ENCODE data around the gene AMOTL2.

The AMOTL2 gene

GRCh38 chr3:134366928-134367811 lies 7.1 kb downstream of the AMOTL2 start:
- DNase-seq (ENCODE audit: low spot score) (no peak), FAIRE-seq (no peak)

- DNase-seq (ENCODE audit: low spot score) (no peak), FAIRE-seq (no peak)
These were observed 7.9 kb downstream of the AMOTL2 start for GRCh38 chr3:134366221-134366927.

DNA sequence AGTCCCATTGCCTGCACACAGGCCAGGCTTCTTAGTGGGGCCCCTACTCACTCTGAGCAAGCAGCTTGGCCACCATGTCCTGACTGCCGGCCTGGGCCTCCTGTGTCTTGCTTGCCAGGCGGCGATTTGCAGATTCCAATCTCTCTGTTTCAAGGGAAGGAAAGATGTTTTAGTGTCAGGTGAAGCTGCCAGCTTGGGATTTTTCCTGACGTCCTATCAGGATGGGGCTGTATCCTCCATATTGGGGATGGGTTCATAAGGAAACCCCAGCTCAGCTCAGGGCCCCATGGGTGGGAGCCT lies 8.5 kb downstream of the AMOTL2 start:
- FAIRE-seq (no peak), DNase-seq (ENCODE audit: low spot score) (no peak)

- DNase-seq (ENCODE audit: low spot score) (no peak), FAIRE-seq (no peak)
These were observed 9.1 kb downstream of the AMOTL2 start for GRCh38 chr3:134364936-134365765.

DNA sequence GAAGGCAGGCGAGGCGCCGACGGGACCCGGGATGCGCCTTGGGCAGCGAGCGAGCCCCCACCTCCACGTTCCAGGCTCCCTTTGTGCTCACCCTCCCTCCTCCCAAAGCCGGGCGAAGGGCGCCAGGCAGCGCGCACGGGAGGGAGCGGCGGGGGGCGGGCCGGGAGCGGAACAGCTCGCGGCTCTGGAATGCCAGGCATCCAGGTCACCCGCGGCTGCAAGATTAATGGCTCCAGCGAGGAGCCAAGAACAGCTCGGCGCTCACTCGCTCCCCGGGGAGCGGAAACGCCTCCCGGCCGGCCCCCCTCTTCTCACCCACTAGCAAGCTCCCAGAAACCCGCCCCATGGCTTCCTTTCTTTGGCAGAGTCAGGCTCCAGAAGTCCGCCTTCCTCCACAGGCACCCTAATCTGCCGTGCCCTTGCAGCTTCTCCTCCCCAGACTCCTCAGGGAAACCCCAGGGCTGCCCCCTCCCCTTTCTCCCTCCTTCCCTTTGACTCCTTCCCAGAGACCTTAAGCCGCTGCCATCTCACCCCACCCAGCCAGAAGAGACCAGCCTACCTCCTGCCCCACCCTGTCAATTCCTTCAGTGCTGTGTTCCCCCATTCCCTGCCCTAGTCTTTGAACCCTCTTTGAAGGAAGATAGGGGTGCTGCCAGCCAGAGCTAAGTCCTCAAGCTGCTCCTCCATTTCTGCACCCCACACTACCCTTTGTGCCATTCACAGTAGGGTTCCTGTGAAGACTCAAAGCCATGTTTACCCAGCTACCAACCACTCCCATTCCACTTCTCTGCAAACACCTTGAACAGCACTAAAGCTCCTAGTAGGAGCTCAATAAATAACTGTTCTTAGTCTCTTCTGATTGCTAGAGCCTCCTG lies 9.9 kb downstream of the AMOTL2 start:
- FAIRE-seq = no peak

DNA sequence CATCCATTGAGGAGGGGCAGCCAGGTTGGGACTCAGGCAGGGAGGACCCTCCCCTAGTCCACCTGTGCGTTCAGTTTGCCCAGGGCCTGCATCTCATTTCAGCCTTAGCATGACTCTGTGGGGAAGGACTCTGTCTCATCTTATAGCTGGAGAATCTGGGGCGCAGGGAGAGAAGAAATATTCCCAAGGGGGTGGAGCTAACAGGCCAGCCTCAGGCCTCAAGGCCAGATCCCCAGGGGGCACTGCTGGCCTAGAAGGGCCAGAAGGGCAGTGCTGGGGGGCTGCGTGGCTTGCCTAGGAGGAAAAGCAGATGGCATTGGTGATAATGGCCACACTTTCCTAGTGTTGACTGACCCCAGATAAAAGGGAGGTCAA lies 10.9 kb downstream of the AMOTL2 start:
- DNase-seq (ENCODE audit: low spot score) = no peak
- FAIRE-seq = no peak

More for the DNA sequence above, 9.9 kb downstream of the AMOTL2 start:
- peak; percentile 93 for DNase-seq (ENCODE audit: low spot score)

DNA sequence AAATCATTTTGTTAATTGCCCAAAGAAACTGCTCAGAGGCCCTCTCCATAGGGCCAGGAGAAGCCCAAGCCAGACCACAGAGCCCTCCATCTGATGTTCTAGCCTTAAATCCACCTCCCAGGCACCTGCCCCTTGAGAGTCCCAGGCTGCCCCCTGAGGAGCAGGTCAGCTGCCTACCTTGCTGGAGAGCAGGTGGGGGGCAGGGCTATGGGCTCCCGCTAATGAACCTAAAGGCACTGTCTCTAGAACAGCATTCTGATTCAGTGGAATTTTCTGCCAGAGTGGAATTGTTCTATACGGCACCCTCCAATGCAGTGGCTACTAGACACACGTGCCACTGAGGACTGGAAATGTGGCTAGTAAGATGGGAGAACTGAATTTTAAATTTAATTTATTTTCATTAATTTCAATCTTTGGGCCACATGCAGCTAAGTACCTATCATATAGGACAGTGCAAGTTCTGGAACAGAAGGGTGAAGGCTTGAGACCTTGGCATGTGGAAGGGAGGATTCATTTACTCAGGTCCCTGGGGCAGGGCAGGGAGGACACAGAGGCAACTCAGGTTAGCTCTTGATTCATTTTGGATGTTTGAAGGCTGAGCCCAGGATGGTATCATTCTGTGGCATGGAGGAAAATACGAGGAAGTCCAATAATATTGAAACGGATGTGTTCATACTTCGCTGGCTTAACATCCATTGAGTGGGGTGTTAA lies 11.4 kb downstream of the AMOTL2 start:
- no peak for DNase-seq (ENCODE audit: low spot score)
- no peak for FAIRE-seq

- FAIRE-seq (no peak), DNase-seq (ENCODE audit: low spot score) (no peak)
These were observed 12.0 kb downstream of the AMOTL2 start for GRCh38 chr3:134362221-134362620.

DNA sequence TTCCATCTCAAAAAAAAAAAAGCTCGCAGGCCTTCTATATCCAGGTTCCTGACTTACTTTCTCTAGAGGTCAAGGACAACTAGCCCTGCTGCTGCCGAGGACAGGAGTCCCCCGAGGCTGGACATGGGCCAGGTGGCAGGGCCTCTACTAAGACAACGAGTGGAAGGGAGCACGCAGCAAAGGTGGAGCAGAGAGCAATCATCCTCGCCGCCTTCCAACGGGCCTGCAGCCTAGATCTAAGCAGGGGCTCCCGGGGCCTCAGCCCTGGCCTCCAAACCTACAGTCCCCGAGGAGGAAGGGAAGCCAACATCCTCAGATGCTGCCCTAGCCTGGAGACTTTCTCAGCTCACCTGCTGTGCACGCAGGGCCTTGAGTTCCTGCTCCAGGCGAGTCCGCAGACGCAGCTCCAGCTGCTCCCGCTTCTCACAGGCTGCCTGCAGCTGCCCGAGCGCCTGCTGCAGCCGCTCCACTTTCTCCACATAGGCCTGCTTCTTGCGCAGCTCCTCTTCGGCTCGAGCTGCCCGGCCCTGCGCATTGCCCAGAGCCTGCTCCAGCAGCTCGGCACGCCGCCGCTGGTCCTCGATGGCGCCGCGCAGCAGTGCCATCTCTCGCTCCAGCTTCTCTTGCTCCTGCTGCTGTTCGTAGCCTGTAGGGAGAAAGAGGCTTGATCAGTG lies 12.9 kb downstream of the AMOTL2 start:
- FAIRE-seq = no peak
- DNase-seq (ENCODE audit: low spot score) = no peak

- DNase-seq (ENCODE audit: low spot score) (no peak), FAIRE-seq (no peak)
These were observed 14.2 kb downstream of the AMOTL2 start for GRCh38 chr3:134360046-134360445.

DNA sequence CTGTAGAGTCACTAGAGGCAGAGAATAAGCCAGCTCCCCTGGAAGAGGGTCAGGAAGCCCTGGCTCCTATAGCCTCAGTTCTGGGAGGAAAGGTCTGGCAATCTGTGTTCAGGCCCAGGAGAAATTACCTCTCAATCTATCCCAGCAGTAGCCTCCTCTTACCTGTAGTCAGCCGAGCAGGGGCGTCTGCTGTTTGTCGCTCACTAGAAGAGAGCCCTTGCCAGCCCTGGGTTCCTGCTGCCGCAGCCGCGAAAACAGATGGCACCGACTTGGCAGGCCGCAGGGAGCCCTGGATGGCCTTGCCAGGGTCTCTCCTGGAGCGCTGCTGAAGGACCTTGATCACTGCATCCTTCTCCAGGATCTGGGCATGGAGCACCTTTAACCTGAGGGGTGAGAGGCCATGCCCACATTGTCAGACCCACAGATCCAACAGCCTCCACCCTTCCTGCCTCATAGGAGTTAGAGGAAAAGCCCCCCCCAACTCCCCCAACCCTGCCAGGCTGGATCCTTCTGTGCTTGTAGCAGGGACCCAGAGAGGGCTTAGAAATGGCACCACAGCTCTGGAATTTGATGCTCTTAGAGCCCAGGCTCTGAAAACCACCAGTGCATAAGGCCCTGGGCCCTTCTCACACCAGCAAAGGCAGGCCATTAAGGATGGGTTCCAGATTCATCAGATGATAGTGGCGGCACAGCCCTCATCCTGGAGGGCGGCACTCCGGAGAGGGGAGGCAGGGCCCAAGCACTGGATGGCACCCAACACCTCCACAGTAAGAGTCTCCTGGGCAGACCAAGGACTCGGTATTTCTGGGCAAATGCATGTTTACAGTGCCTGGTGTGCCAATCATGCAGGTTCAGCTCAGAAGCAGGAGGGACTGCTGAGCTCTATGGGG lies 14.9 kb downstream of the AMOTL2 start:
- no peak for DNase-seq (ENCODE audit: low spot score)

GRCh38 chr3:134357914-134358811 lies 16.1 kb downstream of the AMOTL2 start:
- FAIRE-seq = peak; percentile 55
- DNase-seq (ENCODE audit: low spot score) = peak; percentile 83

More for the DNA sequence above, 14.9 kb downstream of the AMOTL2 start:
- no peak for FAIRE-seq

- FAIRE-seq = no peak
- DNase-seq (ENCODE audit: low spot score) = no peak
These were observed 16.9 kb downstream of the AMOTL2 start for GRCh38 chr3:134357261-134357913.

- FAIRE-seq (no peak), DNase-seq (ENCODE audit: low spot score) (no peak)
These were observed 17.7 kb downstream of the AMOTL2 start for GRCh38 chr3:134356411-134357040.

DNA sequence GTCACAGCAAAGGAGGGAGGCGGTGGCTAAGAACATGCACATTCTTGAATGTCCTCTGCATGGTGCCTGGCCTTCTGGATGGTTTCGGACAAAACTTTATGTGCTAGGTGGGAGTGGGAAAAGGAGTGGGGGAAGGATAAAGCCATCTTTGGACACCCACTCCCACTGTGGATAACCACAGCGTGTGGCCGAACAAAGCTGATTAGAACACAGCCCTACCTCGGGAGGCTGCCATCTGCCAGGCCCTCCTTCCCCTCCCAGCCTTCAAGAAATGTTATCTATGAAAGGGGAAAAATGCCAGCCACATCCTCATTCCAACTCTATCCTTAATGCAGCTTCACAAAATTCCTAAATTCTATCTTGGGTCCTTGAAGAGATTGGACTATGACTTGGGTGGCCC lies 18.8 kb downstream of the AMOTL2 start:
- DNase-seq (ENCODE audit: low spot score) (no peak), FAIRE-seq (no peak)

DNA sequence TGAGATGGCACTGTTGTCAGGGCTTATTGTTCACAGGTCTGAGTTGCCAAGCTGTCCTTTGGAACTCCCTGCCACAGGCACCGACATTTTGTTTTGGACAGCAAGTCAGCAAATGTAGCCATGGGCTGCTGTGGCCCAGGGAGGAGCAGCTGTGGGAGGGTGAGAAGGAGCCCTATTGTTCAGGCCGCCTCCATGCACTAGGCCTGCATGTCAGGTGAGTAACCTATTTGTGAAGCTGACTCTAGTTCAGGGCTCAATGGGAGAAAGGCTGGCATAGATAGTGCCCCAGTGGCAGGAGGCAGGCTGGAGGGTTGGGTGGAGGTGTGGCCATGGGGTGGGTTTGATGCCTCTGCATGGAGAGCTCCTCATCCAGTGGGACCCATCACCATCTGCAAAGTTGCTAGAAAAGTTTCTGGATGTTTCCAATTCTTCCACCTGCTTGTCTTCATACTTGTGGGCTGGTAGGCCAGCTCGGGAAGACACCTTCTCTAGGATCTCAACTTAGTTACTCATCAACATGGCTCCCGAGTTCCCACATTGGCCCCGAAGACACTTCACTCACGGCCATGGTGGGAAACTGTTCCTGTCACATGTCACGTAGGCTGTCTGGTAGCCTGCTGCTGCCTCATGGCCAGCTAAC lies 19.5 kb downstream of the AMOTL2 start:
- FAIRE-seq (no peak), DNase-seq (ENCODE audit: low spot score) (no peak)

Data from urothelium cell line (cell line).